Measurements from ENCODE around the gene HPCA.

Gene HPCA

GRCh38 chr1:32933742-32934322, 47.5 kb downstream of the HPCA start:
- DNase-seq (ENCODE audit: low spot score): peak; percentile 85

GRCh38 chr1:32934535-32934934, 48.2 kb downstream of the HPCA start:
- no peak for DNase-seq (ENCODE audit: low spot score)

- no peak for DNase-seq (ENCODE audit: low spot score)
These were observed 50.8 kb downstream of the HPCA start for GRCh38 chr1:32937061-32937460.

GRCh38 chr1:32939655-32940371, 53.5 kb downstream of the HPCA start:
- no peak for DNase-seq (ENCODE audit: low spot score)

GRCh38 chr1:32944180-32944579, 57.9 kb downstream of the HPCA start:
- DNase-seq (ENCODE audit: low spot score): no peak
